GM06990 (cell line): ENCODE data around the gene DTX3L.

Source experiments
- DNase-seq: peaks from one replicate; pipeline ENCODE4 v3.0.0-alpha.2; 2011; ENCODE audit not compliant: insufficient read length; ENCODE audit errors: extremely low read depth
- H3K27me3 ChIP-seq: replicated peaks from 2 replicates; pipeline ENCODE4 v1.6.0; 2011; ENCODE audit warnings: low read length; ENCODE audit not compliant: control insufficient read depth, insufficient read depth
- H3K36me3 ChIP-seq: 2 replicates; pipeline ENCODE4 v1.5.1; 2011; ENCODE audit warnings: low read length; ENCODE audit not compliant: control insufficient read depth, insufficient read depth
- H3K4me3 ChIP-seq: replicated peaks from 2 replicates; pipeline ENCODE4 v1.5.1; 2011; ENCODE audit warnings: low read depth, mild to moderate bottlenecking, control low read depth, low read length
- TF ChIP-seq, protein P1 (sequence below): IDR thresholded peaks from 2 replicates; pipeline ENCODE4 v1.5.1; 2011; ENCODE audit warnings: low read length, control low read depth, mild to moderate bottlenecking, inconsistent platforms; ENCODE audit not compliant: insufficient read depth, poor library complexity, severe bottlenecking

Gene DTX3L

DNA sequence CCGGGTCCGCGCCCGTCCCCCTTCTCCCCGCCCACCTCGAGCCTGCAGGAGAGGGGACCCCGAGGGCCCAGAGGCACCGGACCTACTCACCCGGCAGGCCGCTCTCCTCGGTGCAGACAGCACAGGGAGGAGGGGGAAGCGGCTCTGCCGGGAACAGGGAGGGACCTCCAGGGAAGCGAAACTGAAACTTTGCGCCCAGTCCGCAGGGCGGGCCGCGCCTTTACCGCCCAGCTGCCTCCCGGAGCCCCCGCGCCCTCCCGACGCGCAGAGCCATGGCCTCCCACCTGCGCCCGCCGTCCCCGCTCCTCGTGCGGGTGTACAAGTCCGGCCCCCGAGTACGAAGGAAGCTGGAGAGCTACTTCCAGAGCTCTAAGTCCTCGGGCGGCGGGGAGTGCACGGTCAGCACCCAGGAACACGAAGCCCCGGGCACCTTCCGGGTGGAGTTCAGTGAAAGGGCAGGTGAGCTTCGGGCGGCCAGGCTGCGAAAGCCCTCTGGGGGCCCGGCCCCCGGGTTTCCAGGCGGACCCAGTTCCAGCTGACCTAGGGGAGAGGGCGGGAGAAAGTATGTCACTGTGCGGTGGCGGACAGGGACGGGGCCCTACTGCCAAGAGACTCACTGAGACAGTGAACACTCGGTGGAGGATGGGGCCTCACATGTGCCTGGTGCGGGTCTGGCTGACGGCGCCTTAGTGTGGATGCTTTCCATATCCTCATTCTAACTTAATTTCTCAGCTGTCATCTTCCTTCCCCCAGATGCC lies at the start of gene DTX3L, which contains the start of gene PARP9:
Gene DTX3L, plus strand, starts transcription at position 184 of the 758 bp plus-strand sequence. Its CDS starts 89 bp downstream, at position 273.
Gene PARP9, minus strand, starts transcription at position 146 of the 758 bp plus-strand sequence. CDS start 4,680 bp downstream, outside the sequence.
- Histone ChIP-seq H3K36me3 (peaks cover 2% of the 10 kb centered on the region), H3K27me3 (no peaks in the 10 kb centered on the region), H3K4me3 (peak within 1 kb of the TSS; percentile 71)
- TF ChIP-seq, protein P1, sequence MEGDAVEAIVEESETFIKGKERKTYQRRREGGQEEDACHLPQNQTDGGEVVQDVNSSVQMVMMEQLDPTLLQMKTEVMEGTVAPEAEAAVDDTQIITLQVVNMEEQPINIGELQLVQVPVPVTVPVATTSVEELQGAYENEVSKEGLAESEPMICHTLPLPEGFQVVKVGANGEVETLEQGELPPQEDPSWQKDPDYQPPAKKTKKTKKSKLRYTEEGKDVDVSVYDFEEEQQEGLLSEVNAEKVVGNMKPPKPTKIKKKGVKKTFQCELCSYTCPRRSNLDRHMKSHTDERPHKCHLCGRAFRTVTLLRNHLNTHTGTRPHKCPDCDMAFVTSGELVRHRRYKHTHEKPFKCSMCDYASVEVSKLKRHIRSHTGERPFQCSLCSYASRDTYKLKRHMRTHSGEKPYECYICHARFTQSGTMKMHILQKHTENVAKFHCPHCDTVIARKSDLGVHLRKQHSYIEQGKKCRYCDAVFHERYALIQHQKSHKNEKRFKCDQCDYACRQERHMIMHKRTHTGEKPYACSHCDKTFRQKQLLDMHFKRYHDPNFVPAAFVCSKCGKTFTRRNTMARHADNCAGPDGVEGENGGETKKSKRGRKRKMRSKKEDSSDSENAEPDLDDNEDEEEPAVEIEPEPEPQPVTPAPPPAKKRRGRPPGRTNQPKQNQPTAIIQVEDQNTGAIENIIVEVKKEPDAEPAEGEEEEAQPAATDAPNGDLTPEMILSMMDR: no peak
- DNase-seq: peak; percentile 82

DNA sequence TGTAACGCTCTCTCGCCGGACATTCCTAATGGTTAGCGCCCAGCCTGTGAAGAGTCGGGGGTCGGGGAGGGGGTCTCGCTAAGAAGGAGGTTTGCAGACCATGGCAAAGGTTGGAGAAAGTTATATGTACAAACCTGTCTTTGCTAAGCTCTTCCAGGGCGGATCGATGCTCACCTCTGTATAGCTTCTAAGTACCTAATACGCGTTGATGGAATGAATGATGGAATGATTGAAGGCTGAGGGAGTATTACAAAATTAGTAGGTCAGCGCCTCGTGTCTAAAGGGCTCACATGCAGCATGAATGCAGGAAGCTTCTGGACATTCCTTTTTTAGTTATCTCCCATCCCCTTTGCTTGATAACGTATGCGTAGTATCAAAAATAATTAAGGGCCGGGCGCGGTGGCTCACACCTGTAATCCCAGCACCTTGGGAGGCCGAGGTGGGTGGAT lies 49.1 kb upstream of the DTX3L start:
- no peak for DNase-seq

DNA sequence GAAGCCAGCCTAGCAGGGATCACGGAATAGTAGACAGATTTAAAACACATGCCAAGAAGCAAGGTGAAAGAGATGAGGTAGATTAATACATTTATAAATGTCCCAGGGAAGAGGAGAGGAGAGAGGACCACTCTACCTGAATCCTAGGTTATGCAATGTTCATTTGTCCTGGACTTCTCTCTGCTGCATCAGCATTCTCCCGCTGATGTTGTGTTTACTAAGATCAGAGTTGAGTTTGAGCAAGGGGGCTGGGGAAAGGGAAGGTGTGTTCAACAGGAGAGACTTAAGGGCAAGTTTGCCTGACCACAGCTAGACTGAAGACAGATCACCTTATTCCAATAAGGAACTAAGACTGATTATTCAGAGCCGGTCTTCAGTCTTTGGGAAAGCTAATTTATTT lies 48.3 kb upstream of the DTX3L start:
- no peak overlapping the region for H3K4me3 ChIP-seq
- no peaks in the 10 kb centered on the region for H3K36me3 ChIP-seq
- H3K27me3 ChIP-seq: no peaks in the 10 kb centered on the region
- TF ChIP-seq, protein P1: no peak
- no peak for DNase-seq

More for the DNA sequence above, 49.1 kb upstream of the DTX3L start:
- TF ChIP-seq, protein P1: no peak
- Histone ChIP-seq H3K27me3 (no peaks in the 10 kb centered on the region), H3K36me3 (no peaks in the 10 kb centered on the region), H3K4me3 (peak overlapping the region; percentile 91)

DNA sequence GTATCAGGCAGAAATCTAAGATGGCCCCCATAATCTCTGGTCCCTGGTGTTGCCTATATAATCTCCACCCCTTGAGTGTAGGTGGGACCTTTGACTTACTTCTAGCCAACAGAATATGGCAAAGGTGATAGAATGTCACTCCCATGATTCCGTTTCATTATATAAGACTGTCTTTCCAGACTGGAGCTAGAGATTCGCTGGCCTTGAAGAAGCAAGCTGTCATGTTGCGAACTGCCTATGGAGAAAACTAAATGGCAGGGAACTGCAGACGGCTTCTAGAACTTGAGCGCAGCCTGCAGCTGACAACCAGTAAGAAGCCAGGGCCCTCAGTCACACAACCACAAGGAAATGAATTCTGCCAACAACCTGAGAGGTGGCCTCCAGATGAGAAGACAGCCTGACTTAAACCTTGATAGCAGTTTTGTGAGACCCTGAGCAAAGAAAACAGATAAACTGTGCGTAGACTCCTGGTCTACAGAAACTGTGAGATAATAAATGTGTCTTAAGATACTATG lies 47.2 kb upstream of the DTX3L start:
- Histone ChIP-seq H3K36me3 (no peaks in the 10 kb centered on the region), H3K27me3 (no peaks in the 10 kb centered on the region), H3K4me3 (no peak overlapping the region)
- DNase-seq: no peak
- TF ChIP-seq, protein P1: no peak

DNA sequence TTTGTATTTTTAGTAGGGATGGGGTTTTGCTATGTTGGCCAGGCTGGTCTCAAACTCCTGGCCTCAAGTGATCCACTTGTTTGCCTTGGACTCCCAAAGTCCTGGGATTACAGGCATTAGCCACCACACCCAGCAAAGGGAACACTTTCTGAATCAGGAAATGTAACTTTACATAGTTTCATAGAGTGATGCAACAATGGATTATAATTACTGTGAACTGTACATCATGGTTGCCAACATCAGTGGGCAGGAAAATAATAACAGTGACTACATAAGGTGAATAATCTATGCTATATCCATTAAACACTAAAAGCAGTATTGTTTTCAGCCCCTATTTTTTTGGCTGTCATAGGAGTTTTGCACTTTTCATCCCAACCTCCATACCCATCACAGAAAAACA lies 44.4 kb upstream of the DTX3L start:
- no peak for DNase-seq
- Histone ChIP-seq H3K4me3 (no peak overlapping the region), H3K36me3 (no peaks in the 10 kb centered on the region), H3K27me3 (no peaks in the 10 kb centered on the region)
- TF ChIP-seq, protein P1: no peak

DNA sequence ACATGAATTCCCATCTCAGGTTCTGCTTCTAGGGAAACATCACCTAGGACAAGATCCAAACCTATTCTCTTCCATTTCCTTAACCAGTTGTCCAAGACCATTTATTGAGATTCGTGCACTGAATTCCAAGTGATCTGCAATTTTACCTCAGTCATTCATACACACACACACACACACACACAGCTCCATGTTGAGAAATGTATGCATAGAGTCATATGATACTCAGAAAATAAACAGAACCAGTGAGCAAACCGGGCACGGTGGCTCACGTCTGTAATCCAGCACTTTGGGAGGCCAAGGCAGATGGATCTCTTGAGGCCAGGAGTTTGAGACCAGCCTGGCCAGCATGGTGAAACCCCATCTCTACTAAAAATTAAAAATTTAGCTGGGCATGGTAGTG lies 43.3 kb upstream of the DTX3L start:
- TF ChIP-seq, protein P1: no peak
- no peak overlapping the region for H3K4me3 ChIP-seq
- DNase-seq: no peak
- no peaks in the 10 kb centered on the region for H3K36me3 ChIP-seq
- H3K27me3 ChIP-seq: no peaks in the 10 kb centered on the region
